GM10266 (cell line): ENCODE data around the gene ERC1.
"Not testable (repeated sequence)": the region's sequence is repeated elsewhere in the genome, so short reads cannot be mapped to it uniquely, and the experiment has no call there.

Experiments used
- DNase-seq: peaks from one replicate; pipeline ENCODE4 v3.0.0; 2012; ENCODE audit errors: extremely low spot score
- CTCF ChIP-seq: IDR thresholded peaks from 2 replicates; pipeline ENCODE4 v1.5.1; 2012; ENCODE audit warnings: mild to moderate bottlenecking, low read depth; ENCODE audit not compliant: control insufficient read depth, insufficient read depth; ENCODE audit errors: missing control alignments

ERC1 gene

GRCh38 chr12:1093166-1093751 is 102.2 kb downstream of the ERC1 start:
- DNase-seq = peak; percentile 23
- peak; percentile 83 for TF ChIP-seq CTCF

DNA sequence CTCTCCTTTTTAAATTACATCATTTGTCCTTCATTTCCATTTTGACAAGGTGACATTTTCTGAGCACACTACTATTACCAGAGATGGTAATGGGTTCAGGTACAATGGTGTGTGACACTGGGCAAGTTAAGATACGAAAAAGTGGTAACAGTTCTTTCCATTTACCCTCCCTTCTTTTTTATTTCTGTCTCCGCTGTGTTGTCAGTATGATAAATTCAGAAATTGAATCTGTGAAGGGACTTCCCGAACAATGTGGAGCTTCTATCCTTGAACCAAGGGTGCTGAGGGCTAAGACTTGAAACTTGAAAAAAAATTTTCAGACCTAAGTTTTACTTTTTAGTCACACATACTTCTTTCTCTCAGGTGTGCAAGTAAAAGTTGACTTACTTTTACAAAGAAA is 103.7 kb downstream of the ERC1 start:
- peak; percentile 18 for DNase-seq
- no peak for TF ChIP-seq CTCF

DNA sequence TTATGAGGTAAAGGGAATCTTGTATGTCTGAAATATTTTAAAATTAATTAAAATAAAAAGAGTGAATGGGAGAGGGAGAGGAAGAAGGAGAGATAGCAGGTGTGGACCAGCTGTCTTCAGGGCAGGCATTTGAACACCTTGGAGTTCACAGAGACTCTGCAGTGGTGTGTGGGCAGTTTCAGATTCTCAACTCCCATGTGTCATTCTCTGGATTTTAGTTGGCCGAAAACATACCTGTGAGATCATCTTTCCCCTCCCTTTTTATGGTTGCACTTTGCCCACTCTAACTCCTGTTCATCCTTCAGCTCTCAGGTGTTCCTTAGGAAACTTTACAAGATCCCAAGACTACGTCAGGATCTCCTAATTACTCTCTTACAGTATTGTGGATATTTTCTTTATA is 108.1 kb downstream of the ERC1 start:
- no peak for TF ChIP-seq CTCF
- DNase-seq = peak; percentile 47

DNA sequence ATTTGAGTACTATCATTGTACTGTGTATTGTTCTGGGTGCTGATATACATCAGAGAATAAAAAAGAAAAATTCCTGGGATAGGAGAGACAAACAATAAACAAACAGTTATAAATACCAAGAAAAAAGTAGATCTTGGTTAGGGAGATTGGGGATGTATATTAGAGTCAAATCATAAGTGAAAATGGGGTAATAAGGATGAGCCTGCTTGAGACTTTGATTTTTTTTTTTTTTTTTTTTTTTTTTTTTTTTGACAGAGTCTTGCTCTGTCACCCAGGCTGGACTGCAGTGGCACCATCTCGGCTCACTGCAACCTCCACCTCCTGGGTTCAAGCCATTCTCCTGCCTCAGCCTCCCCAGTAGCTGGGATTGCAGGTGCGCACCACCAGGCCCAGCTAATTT is 108.6 kb downstream of the ERC1 start:
- not testable (repeated sequence) for DNase-seq

DNA sequence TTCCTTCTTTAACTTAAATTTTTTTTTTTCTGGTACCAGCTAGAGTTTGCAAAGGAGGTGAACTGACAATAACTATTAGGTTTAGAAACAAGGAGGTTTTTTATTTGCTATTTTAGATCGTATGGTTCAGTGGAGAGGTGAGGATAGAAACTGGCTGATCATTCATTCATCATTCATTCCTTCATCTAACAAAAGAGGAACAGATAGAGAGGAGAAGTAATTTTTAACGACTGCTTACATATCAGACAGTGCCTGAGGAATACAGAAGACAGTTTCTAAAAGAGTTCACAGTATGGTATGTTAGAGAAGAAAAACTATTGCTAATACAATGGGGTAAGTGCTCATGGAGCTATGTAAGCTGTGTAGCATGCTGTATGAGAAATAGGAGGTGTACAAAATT is 111.1 kb downstream of the ERC1 start:
- TF ChIP-seq CTCF = no peak
- DNase-seq = no peak

DNA sequence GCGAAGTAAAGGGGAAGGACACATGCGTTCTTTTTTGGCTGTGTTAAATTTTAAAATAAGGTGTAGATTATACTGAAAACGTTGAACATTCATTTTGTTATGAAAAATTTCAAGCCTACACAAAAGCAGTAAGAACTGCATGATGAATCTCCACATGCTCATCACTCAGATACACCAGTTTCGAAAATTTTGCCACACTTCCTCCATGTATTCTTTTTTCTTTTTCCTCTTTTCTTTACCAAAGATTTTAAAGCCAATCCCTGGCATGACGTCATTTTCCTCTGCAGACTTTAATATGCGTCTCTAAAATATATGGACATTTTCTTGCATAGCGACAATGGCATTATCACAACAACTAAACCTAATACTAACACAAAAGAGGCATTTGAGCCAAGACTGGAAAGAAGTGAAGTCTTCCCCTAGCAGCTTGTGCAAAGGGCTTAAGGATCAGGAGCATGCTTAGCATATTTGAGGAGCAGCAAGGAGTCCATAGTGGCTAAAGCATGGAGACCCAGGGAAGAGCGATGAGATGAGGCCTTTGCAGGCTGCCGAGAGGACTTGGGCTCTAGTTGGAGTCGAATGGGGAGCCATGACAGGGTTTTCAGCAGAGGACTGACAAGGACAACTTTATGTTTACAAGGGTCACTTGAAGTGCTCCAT is 111.9 kb downstream of the ERC1 start:
- DNase-seq = no peak
- no peak for TF ChIP-seq CTCF

- TF ChIP-seq CTCF = no peak
- DNase-seq = no peak
Observed at GRCh38 chr12:1103632-1104031, 112.6 kb downstream of the ERC1 start.

GRCh38 chr12:1104088-1104800 is 113.2 kb downstream of the ERC1 start:
- no peak for TF ChIP-seq CTCF
- no peak for DNase-seq
